ENCODE data around the gene ASB2. TPM values are rescaled to one million over a fixed set of nuclear protein-coding genes. Genes with fewer than 3 reads are reported as not detected.

The ASB2 gene
- total RNA-seq, 1 experiment from 2014 or later = not detected

DNA sequence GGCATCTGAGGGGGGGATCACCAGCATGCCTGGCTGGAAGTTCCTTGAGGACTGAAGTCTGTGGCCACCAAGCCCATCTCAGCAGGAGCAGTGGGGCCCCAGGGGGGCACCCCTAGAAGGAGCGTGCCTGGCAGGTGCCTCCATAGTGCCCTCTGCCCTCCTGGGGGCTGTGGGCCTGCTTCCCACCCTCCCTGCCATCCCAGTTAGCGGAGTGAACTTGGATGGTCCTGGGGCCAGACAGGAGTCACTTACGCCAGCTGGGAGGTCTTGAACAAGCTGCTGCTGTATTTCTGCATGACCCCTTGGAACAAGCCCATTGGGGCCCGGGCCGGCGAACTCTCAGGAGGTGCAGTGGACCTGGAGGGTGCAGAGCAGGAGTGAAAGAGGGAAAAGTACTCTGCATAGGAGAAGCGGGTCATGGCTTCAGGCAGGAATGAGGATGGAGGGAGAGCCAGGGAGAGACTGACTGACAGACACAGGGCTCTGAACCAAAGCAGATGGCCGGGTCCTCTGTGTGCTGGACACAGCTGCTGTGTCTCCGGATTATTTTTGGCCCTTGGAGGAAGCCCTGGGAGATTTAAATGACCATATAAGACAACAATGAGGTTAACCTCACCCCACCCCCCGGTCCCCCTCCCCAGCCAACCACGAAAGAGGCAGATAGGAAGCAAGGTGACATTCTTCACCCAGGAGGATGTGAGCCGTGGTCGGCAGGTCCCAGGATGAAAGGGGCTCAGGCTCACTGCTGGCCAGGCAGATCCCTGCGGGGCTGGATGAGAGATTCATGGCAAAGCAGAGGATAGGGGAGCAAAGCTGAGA, 19.6 kb downstream of the ASB2 start:
- no peaks in the 10 kb centered on the region for H3K27me3 Mint-ChIP-seq (ENCODE audit: insufficient read depth, unreplicated experiment)
- no peaks in the 10 kb centered on the region for H3K36me3 ChIP-seq (ENCODE audit: control insufficient read depth, insufficient read depth, low read length)
- DNase-seq = no peak
- peaks cover 14% of the 10 kb centered on the region for H3K4me1 Mint-ChIP-seq (ENCODE audit: low read depth, unreplicated experiment)
- H3K9me3 Mint-ChIP-seq (ENCODE audit: unreplicated experiment) = no peaks in the 10 kb centered on the region
- ChIA-PET CTCF (no interaction called here), POLR2A (no interaction called here)
- no peaks in the 10 kb centered on the region for H3K36me3 Mint-ChIP-seq (ENCODE audit: insufficient read depth, unreplicated experiment)
- no TSS peak for BruUV-seq (replicated peaks)
- no peak overlapping the region for H3K4me3 Mint-ChIP-seq (ENCODE audit: unreplicated experiment)
- peaks cover 39% of the 10 kb centered on the region for H3K4me1 ChIP-seq
- peak overlapping the region; percentile 39 for H3K27ac Mint-ChIP-seq (ENCODE audit: unreplicated experiment)
- H3K27me3 ChIP-seq (replicated peaks; ENCODE audit: control insufficient read depth, insufficient read depth, low read length) = no peaks in the 10 kb centered on the region
- H3K9me3 ChIP-seq = no peaks in the 10 kb centered on the region
- intact Hi-C loops (cut with micrococcal nuclease; ENCODE audit: unreplicated experiment) = loop anchor here (5.0 kb wide), 1 partner anchor 46 kb away; no protein-coding TSS in a partner anchor
- H3K4me3 ChIP-seq (ENCODE audit: low read depth, low read length) = no peak overlapping the region
- TF ChIP-seq, protein P1, sequence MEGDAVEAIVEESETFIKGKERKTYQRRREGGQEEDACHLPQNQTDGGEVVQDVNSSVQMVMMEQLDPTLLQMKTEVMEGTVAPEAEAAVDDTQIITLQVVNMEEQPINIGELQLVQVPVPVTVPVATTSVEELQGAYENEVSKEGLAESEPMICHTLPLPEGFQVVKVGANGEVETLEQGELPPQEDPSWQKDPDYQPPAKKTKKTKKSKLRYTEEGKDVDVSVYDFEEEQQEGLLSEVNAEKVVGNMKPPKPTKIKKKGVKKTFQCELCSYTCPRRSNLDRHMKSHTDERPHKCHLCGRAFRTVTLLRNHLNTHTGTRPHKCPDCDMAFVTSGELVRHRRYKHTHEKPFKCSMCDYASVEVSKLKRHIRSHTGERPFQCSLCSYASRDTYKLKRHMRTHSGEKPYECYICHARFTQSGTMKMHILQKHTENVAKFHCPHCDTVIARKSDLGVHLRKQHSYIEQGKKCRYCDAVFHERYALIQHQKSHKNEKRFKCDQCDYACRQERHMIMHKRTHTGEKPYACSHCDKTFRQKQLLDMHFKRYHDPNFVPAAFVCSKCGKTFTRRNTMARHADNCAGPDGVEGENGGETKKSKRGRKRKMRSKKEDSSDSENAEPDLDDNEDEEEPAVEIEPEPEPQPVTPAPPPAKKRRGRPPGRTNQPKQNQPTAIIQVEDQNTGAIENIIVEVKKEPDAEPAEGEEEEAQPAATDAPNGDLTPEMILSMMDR (IDR thresholded peaks at IDR 0.05; ENCODE audit: insufficient read depth in 1 of 2, low read depth in 1 of 2, low read length in 1 of 2, severe bottlenecking in 1 of 2, unreplicated experiment in 1 of 2) = no peak

DNA sequence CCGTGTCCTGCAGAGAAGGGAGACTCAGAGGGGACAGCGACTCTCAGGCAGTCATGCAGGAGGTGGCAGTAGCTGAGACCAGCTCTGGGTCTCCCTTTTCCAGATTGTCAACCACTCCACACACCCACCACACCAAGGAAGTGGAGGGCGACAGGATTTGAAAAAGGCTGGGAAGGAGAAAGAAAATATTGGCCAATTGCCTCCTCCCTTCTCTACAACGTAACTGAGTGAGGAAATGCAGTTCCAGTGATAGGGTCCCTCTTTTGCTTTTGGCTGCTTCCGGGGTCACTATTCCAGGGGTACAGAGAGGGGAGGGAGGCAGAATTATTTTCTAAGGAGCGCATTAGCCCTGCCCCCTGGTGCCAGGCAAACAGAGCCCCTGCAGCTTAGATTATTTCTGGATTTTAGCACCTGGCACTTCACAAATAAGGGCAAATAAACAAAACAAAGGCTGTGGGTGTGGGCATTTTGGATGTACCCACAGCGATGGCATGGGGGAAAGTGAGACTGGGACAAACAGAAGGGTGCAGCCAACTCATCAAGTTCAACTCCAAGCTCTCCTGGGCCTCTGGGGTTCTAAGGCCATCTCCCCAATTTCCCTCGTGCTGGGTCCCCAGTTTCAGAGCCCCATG, 20.4 kb downstream of the ASB2 start:
- Mint-ChIP-seq H3K36me3 (ENCODE audit: insufficient read depth, unreplicated experiment) (no peaks in the 10 kb centered on the region), H3K9me3 (ENCODE audit: unreplicated experiment) (no peaks in the 10 kb centered on the region), H3K4me3 (ENCODE audit: unreplicated experiment) (no peak overlapping the region), H3K27me3 (ENCODE audit: insufficient read depth, unreplicated experiment) (no peaks in the 10 kb centered on the region), H3K4me1 (ENCODE audit: low read depth, unreplicated experiment) (peaks cover 14% of the 10 kb centered on the region), H3K27ac (ENCODE audit: unreplicated experiment) (peak overlapping the region; percentile 50)
- Histone ChIP-seq H3K4me1 (peaks cover 36% of the 10 kb centered on the region), H3K9me3 (no peaks in the 10 kb centered on the region), H3K27me3 (replicated peaks; ENCODE audit: control insufficient read depth, insufficient read depth, low read length) (no peaks in the 10 kb centered on the region), H3K36me3 (ENCODE audit: control insufficient read depth, insufficient read depth, low read length) (no peaks in the 10 kb centered on the region), H3K4me3 (ENCODE audit: low read depth, low read length) (no peak overlapping the region)
- ChIA-PET CTCF (no interaction called here), POLR2A (no interaction called here)
- no TSS peak for BruUV-seq (replicated peaks)
- DNase-seq = no peak
- TF ChIP-seq, protein P1 (IDR thresholded peaks at IDR 0.05; ENCODE audit: insufficient read depth in 1 of 2, low read depth in 1 of 2, low read length in 1 of 2, severe bottlenecking in 1 of 2, unreplicated experiment in 1 of 2) = no peak
- intact Hi-C loops (cut with micrococcal nuclease; ENCODE audit: unreplicated experiment) = loop anchor here (5.0 kb wide), 1 partner anchor 46 kb away; no protein-coding TSS in a partner anchor

DNA sequence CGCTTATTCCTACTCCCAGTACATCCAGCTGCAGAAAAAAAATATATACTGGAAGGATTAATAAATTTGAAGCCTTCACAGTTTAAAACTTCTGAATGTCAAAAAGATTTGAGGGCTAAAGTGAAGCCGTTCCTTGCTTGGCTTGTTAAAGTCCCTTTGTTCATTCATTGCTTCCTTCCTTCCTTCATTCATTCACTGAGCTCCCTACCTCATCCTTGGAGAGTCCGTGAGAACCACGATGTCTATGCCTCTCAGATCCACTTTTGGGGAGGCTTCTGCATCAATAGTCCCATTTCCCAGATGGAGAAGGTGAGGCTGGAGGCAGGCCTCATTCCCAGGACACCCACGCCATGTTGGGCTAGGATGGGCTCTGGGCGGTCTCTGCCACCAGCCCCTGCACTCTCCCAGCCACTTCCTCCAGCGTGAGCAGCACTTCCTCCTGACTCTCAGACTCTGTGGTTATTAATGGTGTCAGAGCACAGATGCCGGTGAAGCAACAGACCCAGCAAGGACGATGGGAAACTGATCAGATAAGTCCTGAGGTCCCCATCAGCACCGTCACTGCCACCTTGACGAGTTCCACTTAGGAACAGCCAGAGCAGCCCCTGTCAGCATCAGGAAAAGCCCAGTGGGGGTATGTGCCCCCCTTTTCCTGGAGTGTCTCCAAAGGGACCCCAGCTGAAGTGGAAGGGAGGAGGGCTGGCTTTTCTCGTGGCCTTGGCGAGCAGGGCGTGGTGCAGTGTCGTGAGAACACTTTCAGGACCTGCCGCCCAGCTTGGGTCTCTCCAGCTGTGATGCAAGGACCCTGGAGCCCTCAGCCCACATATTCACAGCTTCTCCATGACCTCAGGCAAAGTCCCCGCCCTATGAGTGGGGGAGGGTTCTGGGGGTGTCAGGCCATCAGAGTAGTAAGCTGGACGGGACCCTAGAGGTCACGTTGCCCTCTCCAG, 21.2 kb downstream of the ASB2 start:
- CTCF ChIA-PET = no interaction called here
- TF ChIP-seq, protein P1 (IDR thresholded peaks at IDR 0.05; ENCODE audit: insufficient read depth in 1 of 2, low read depth in 1 of 2, low read length in 1 of 2, severe bottlenecking in 1 of 2, unreplicated experiment in 1 of 2) = no peak
- Histone ChIP-seq H3K4me3 (ENCODE audit: low read depth, low read length) (no peak overlapping the region), H3K27me3 (replicated peaks; ENCODE audit: control insufficient read depth, insufficient read depth, low read length) (no peaks in the 10 kb centered on the region), H3K36me3 (ENCODE audit: control insufficient read depth, insufficient read depth, low read length) (no peaks in the 10 kb centered on the region), H3K4me1 (peaks cover 30% of the 10 kb centered on the region), H3K9me3 (no peaks in the 10 kb centered on the region)
- POLR2A ChIA-PET = no interaction called here
- DNase-seq = no peak
- BruUV-seq (replicated peaks) = no TSS peak
- H3K27me3 Mint-ChIP-seq (ENCODE audit: insufficient read depth, unreplicated experiment) = no peaks in the 10 kb centered on the region
- no peak overlapping the region for H3K4me3 Mint-ChIP-seq (ENCODE audit: unreplicated experiment)
- peak overlapping the region; percentile 50 for H3K27ac Mint-ChIP-seq (ENCODE audit: unreplicated experiment)
- no peaks in the 10 kb centered on the region for H3K9me3 Mint-ChIP-seq (ENCODE audit: unreplicated experiment)
- H3K4me1 Mint-ChIP-seq (ENCODE audit: low read depth, unreplicated experiment) = peaks cover 14% of the 10 kb centered on the region
- intact Hi-C loops (cut with micrococcal nuclease; ENCODE audit: unreplicated experiment) = loop anchor here (5.0 kb wide), 1 partner anchor 47 kb away; no protein-coding TSS in a partner anchor
- no peaks in the 10 kb centered on the region for H3K36me3 Mint-ChIP-seq (ENCODE audit: insufficient read depth, unreplicated experiment)
